GM19238 (cell line): ENCODE measurements around the gene SH2D7.

ENCODE experiments used
- DNase-seq: peaks from one replicate; pipeline ENCODE4 v3.0.0; 2011; ENCODE audit warnings: low spot score; ENCODE audit not compliant: insufficient read length

SH2D7 gene

GRCh38 chr15:78060232-78060631, 32.1 kb upstream of the SH2D7 start:
- DNase-seq, result no peak

DNA sequence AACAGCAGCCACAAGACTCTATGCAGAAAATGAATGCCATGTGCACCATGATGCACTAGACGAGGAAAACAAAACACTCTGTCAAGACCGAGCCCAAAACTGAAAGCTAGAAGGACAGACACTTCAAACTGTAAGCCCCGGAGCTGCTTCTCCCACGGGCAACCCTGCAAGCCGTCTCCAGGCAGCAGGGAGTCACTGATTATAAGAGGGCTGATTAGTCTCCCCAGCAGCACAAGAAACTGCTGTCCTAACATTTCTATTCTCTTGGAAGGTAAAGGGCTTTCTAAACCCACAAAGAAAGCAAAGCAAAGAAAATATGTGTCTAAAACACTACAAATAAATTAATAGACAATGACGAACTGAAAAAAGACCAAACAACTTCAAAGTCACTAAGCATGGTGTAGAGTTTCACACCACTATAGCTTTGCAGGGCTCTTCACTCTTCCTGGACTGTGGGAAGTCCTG, 30.4 kb upstream of the SH2D7 start:
- no peak for DNase-seq

DNA sequence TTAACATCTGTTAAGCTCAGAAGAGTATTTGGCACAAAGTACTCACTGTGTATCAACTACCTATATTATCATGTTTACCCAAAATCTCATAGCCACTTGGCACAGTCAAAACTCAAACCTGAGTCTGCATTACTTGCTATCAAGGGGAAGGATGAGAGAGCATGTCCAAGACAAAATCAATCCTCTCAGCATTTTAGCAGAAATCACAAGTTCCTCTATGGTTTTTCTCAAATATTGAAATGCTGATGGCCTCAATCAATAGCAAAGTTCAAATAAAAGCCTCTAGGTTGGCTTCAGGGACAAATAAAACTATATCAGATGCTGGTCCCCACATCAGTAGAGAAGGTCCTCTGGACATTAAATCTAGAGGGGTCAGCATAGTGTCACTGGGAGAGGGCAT, 29.1 kb upstream of the SH2D7 start:
- no peak for DNase-seq

GRCh38 chr15:78063970-78064385, 28.4 kb upstream of the SH2D7 start:
- DNase-seq, result no peak

GRCh38 chr15:78064544-78064943, 27.8 kb upstream of the SH2D7 start:
- DNase-seq, result no peak

GRCh38 chr15:78065284-78065872, 27.0 kb upstream of the SH2D7 start:
- DNase-seq, result no peak

GRCh38 chr15:78065973-78066946, 26.1 kb upstream of the SH2D7 start:
- peak; percentile 39 for DNase-seq

- no peak for DNase-seq
These were observed 24.8 kb upstream of the SH2D7 start for GRCh38 chr15:78067328-78068228.

- DNase-seq, result no peak
These were observed 23.3 kb upstream of the SH2D7 start for GRCh38 chr15:78069052-78069414.

- no peak for DNase-seq
These were observed 22.8 kb upstream of the SH2D7 start for GRCh38 chr15:78069462-78070029.

DNA sequence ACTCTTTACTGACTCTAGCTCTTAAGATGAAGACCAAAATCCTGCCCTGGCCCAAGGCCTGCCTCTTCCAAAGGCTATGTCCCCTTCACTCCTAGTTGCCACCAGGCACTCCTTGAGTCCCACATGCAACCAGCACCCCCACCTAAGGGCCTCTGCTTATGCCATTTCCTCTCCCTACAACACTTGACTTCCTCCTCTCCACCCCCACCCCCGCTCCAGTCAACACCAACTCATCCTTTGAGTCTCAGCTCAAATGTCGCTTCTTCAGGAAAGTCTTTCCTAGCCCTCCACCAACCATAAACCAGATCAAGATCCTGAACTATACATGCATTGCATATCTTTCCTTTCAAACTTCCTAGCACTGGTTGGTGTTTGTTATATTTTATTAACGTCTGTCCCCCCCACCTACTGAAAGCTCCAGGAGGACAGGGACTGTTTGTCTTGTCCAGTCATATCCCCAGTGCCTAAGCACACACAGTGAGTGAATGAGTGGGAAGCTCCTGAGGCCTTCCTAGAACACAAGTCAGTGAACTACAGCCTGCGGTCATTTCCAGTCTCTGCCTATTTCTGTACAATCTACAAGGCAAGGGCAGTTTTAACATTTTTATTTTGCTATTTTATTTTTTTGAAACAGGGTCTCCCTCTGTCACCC, 22.2 kb upstream of the SH2D7 start:
- DNase-seq, result no peak

GRCh38 chr15:78071383-78071782, 21.0 kb upstream of the SH2D7 start:
- DNase-seq, result no peak

GRCh38 chr15:78072080-78072892, 20.1 kb upstream of the SH2D7 start:
- no peak for DNase-seq

GRCh38 chr15:78073046-78073787, 19.1 kb upstream of the SH2D7 start:
- DNase-seq, result no peak

GRCh38 chr15:78075490-78076230, 16.7 kb upstream of the SH2D7 start:
- DNase-seq, result no peak

- DNase-seq, result no peak
These were observed 15.9 kb upstream of the SH2D7 start for GRCh38 chr15:78076231-78077052.

- peak; percentile 77 for DNase-seq
These were observed 15.1 kb upstream of the SH2D7 start, which contains the start of gene TBC1D2B for GRCh38 chr15:78077053-78077870. Gene TBC1D2B (minus strand): TSS chr15:78077711. CDS start chr15:78077652, 59 bp downstream.
